HAP-1 (cell line): ENCODE results near the gene SCN9A.
"Not testable (repeated sequence)": the region's sequence is repeated elsewhere in the genome, so short reads cannot be mapped to it uniquely, and the experiment has no call there.

Source experiments
- DNase-seq, 2 experiments: peaks; one replicate each; pipeline ENCODE4 v3.0.0-alpha.2; 2016 to 2020; ENCODE audit warnings: low spot score in 2 of 2
- H3K27me3 ChIP-seq: fragments of 250-450 bp; sonication (Bioruptor Pico); 2 replicates; pipeline ENCODE4 v1.5.1; 2020; ENCODE audit warnings: low read depth, mild to moderate bottlenecking, moderate library complexity
- H3K36me3 ChIP-seq: fragments of 250-450 bp; sonication (Bioruptor Pico); replicated peaks from 2 replicates; pipeline ENCODE4 v1.5.1; 2020; ENCODE audit warnings: mild to moderate bottlenecking
- H3K4me1 ChIP-seq: fragments of 250-450 bp; sonication (Bioruptor Pico); 2 replicates; pipeline ENCODE4 v1.5.1; 2020; ENCODE audit warnings: mild to moderate bottlenecking
- H3K4me3 ChIP-seq: fragments of 250-450 bp; sonication (Bioruptor Pico); 2 replicates; pipeline ENCODE4 v1.5.1; 2020; ENCODE audit warnings: mild to moderate bottlenecking, moderate library complexity
- H3K9me3 ChIP-seq: fragments of 250-450 bp; sonication (Bioruptor Pico); 2 replicates; pipeline ENCODE4 v1.5.1; 2020; ENCODE audit warnings: mild to moderate bottlenecking, moderate library complexity
- in situ Hi-C: fragments of 300-500 bp; cut with MboI; formaldehyde crosslinking; loops from 3 replicates; pipeline ENCODE4 v1.14.3; 2020; ENCODE audit warnings: low sequenced_read_pairs, inconsistent platforms, mixed read lengths

Gene SCN9A

GRCh38 chr2:166365239-166365638 is 10.5 kb downstream of the SCN9A start:
- H3K36me3 ChIP-seq: no peaks in the 10 kb centered on the region
- H3K4me1 ChIP-seq: peaks cover 14% of the 10 kb centered on the region
- DNase-seq: no peak
- H3K9me3 ChIP-seq: no peaks in the 10 kb centered on the region
- H3K27me3 ChIP-seq: no peaks in the 10 kb centered on the region
- in situ Hi-C loops: no loop called here
- no peak overlapping the region for H3K4me3 ChIP-seq

GRCh38 chr2:166364476-166365161 is 11.1 kb downstream of the SCN9A start:
- Histone ChIP-seq H3K27me3 (no peaks in the 10 kb centered on the region), H3K4me3 (no peak overlapping the region), H3K4me1 (peaks cover 14% of the 10 kb centered on the region), H3K36me3 (no peaks in the 10 kb centered on the region), H3K9me3 (no peaks in the 10 kb centered on the region)
- in situ Hi-C loops: no loop called here
- DNase-seq: no peak

GRCh38 chr2:166361351-166362153 is 14.2 kb downstream of the SCN9A start:
- H3K27me3 ChIP-seq: no peaks in the 10 kb centered on the region
- peaks cover 21% of the 10 kb centered on the region for H3K4me1 ChIP-seq
- peak; percentile 13 to 65 for DNase-seq
- in situ Hi-C loops: no loop called here
- H3K4me3 ChIP-seq: no peak overlapping the region
- no peaks in the 10 kb centered on the region for H3K36me3 ChIP-seq
- H3K9me3 ChIP-seq: no peaks in the 10 kb centered on the region

GRCh38 chr2:166360906-166361305 is 14.8 kb downstream of the SCN9A start:
- in situ Hi-C loops: no loop called here
- no peak for DNase-seq
- H3K4me3 ChIP-seq: no peak overlapping the region

GRCh38 chr2:166360426-166360825 is 15.3 kb downstream of the SCN9A start:
- DNase-seq: no peak
- Histone ChIP-seq H3K4me3 (no peak overlapping the region), H3K27me3 (no peaks in the 10 kb centered on the region), H3K36me3 (no peaks in the 10 kb centered on the region), H3K9me3 (no peaks in the 10 kb centered on the region), H3K4me1 (peaks cover 21% of the 10 kb centered on the region)
- in situ Hi-C loops: no loop called here

More at GRCh38 chr2:166360906-166361305, 14.8 kb downstream of the SCN9A start:
- Histone ChIP-seq H3K27me3 (no peaks in the 10 kb centered on the region), H3K36me3 (no peaks in the 10 kb centered on the region), H3K9me3 (no peaks in the 10 kb centered on the region), H3K4me1 (peaks cover 21% of the 10 kb centered on the region)

- H3K4me1 ChIP-seq: peaks cover 14% of the 10 kb centered on the region
- H3K9me3 ChIP-seq, H3K36me3 ChIP-seq, DNase-seq, H3K27me3 ChIP-seq, H3K4me3 ChIP-seq, in situ Hi-C loops: not testable (repeated sequence)
Measured at GRCh38 chr2:166357950-166358321, 17.8 kb downstream of the SCN9A start.

- no peak overlapping the region for H3K4me3 ChIP-seq
- no peak for DNase-seq
- H3K27me3 ChIP-seq: no peaks in the 10 kb centered on the region
- in situ Hi-C loops: no loop called here
- H3K4me1 ChIP-seq: peaks cover 11% of the 10 kb centered on the region
- no peaks in the 10 kb centered on the region for H3K9me3 ChIP-seq
- H3K36me3 ChIP-seq: no peaks in the 10 kb centered on the region
Measured at GRCh38 chr2:166357068-166357949, 18.4 kb downstream of the SCN9A start.

GRCh38 chr2:166351319-166351718 is 24.4 kb downstream of the SCN9A start:
- no peaks in the 10 kb centered on the region for H3K36me3 ChIP-seq
- no peak overlapping the region for H3K4me3 ChIP-seq
- DNase-seq: no peak
- H3K27me3 ChIP-seq: no peaks in the 10 kb centered on the region
- no peaks in the 10 kb centered on the region for H3K4me1 ChIP-seq
- no peaks in the 10 kb centered on the region for H3K9me3 ChIP-seq
- in situ Hi-C loops: no loop called here

- Histone ChIP-seq H3K4me3 (no peak overlapping the region), H3K36me3 (no peaks in the 10 kb centered on the region), H3K27me3 (no peaks in the 10 kb centered on the region), H3K4me1 (no peaks in the 10 kb centered on the region), H3K9me3 (no peaks in the 10 kb centered on the region)
- DNase-seq: no peak
- in situ Hi-C loops: no loop called here
Measured at GRCh38 chr2:166350525-166350924, 25.2 kb downstream of the SCN9A start.

GRCh38 chr2:166344286-166345113 is 31.2 kb downstream of the SCN9A start:
- Histone ChIP-seq H3K27me3 (no peaks in the 10 kb centered on the region), H3K4me1 (peaks cover 18% of the 10 kb centered on the region), H3K4me3 (no peak overlapping the region), H3K36me3 (no peaks in the 10 kb centered on the region), H3K9me3 (no peaks in the 10 kb centered on the region)
- DNase-seq: peak in 1 of 2 experiments; percentile 12
- in situ Hi-C loops: no loop called here

GRCh38 chr2:166343467-166343866 is 32.3 kb downstream of the SCN9A start:
- H3K9me3 ChIP-seq: no peaks in the 10 kb centered on the region
- in situ Hi-C loops: no loop called here
- peak in 1 of 2 experiments; percentile 55 for DNase-seq
- no peaks in the 10 kb centered on the region for H3K36me3 ChIP-seq
- H3K27me3 ChIP-seq: no peaks in the 10 kb centered on the region
- H3K4me1 ChIP-seq: peaks cover 18% of the 10 kb centered on the region
- H3K4me3 ChIP-seq: no peak overlapping the region

GRCh38 chr2:166341426-166341825 is 34.3 kb downstream of the SCN9A start:
- in situ Hi-C loops: no loop called here
- no peaks in the 10 kb centered on the region for H3K36me3 ChIP-seq

GRCh38 chr2:166338831-166339339 is 36.9 kb downstream of the SCN9A start:
- H3K9me3 ChIP-seq: no peaks in the 10 kb centered on the region
- no peaks in the 10 kb centered on the region for H3K36me3 ChIP-seq
- peaks cover 13% of the 10 kb centered on the region for H3K4me1 ChIP-seq
- in situ Hi-C loops: no loop called here
- H3K4me3 ChIP-seq: no peak overlapping the region
- no peaks in the 10 kb centered on the region for H3K27me3 ChIP-seq
- no peak for DNase-seq

More at GRCh38 chr2:166341426-166341825, 34.3 kb downstream of the SCN9A start:
- Histone ChIP-seq H3K9me3 (no peaks in the 10 kb centered on the region), H3K4me1 (peaks cover 18% of the 10 kb centered on the region), H3K27me3 (no peaks in the 10 kb centered on the region), H3K4me3 (no peak overlapping the region)
- DNase-seq: no peak
